ENCODE results near the gene MTM1. TPM values are rescaled to one million over a fixed set of nuclear protein-coding genes. Genes with fewer than 3 reads are reported as not detected.

Gene MTM1
- total and polyA plus RNA-seq, 12 donors, result 2.4 to 14.0 (median 10.2) TPM

- ATAC-seq (no peak), DNase-seq (no peak)
- intact Hi-C loops (cut with DNase I), result no loop called here
- Histone ChIP-seq H3K4me3 (no peak overlapping the region), H3K4me1 (no peaks in the 10 kb centered on the region), H3K27me3 (no peaks in the 10 kb centered on the region), H3K36me3 (peaks cover 0 to 75% (median 0%) of the 10 kb centered on the region in 9 donors), H3K9me3 (no peaks in the 10 kb centered on the region), H3K27ac (no peak overlapping the region)
- WGBS, 2 donors, result 92 to 99% methylated on average over 4 of the region's 4 CpGs
- no peak for TF ChIP-seq CTCF (IDR thresholded peaks at IDR 0.05)
Measured at GRCh38 chrX:150644422-150644821, 76.0 kb downstream of the MTM1 start.

GRCh38 chrX:150647331-150647730 lies 78.9 kb downstream of the MTM1 start:
- Histone ChIP-seq H3K4me3 (no peak overlapping the region), H3K27me3 (no peaks in the 10 kb centered on the region), H3K9me3 (no peaks in the 10 kb centered on the region), H3K36me3 (peaks cover 0 to 63% (median 0%) of the 10 kb centered on the region in 9 donors), H3K27ac (no peak overlapping the region), H3K4me1 (no peaks in the 10 kb centered on the region)
- ATAC-seq, result no peak
- no peak for TF ChIP-seq CTCF (IDR thresholded peaks at IDR 0.05)
- WGBS, 2 donors, result 78 to 84% methylated on average over 5 of the region's 5 CpGs
- DNase-seq, result no peak
- intact Hi-C loops (cut with DNase I), result no loop called here

- WGBS, 2 donors, result 82 to 85% methylated on average over 4 of the region's 4 CpGs
- intact Hi-C loops (cut with DNase I), result no loop called here
- ATAC-seq (no peak), DNase-seq (no peak)
- no peaks in the 10 kb centered on the region for H3K27me3 ChIP-seq
- no peaks in the 10 kb centered on the region for H3K4me1 ChIP-seq
- no peak for TF ChIP-seq CTCF (IDR thresholded peaks at IDR 0.05)
- H3K4me3 ChIP-seq, result no peak overlapping the region
- H3K9me3 ChIP-seq, result no peaks in the 10 kb centered on the region
- no peak overlapping the region for H3K27ac ChIP-seq
- peaks cover 0 to 52% (median 0%) of the 10 kb centered on the region in 9 donors for H3K36me3 ChIP-seq
Measured at GRCh38 chrX:150648296-150648940, 80.0 kb downstream of the MTM1 start.

- no peak for TF ChIP-seq CTCF (IDR thresholded peaks at IDR 0.05)
- intact Hi-C loops (cut with DNase I), result no loop called here
Measured at GRCh38 chrX:150649096-150649870, 80.9 kb downstream of the MTM1 start.

More at GRCh38 chrX:150649096-150649870, 80.9 kb downstream of the MTM1 start:
- DNase-seq, result peak in 1 of 2 donors; percentile 5
- Histone ChIP-seq H3K36me3 (peaks cover 0 to 49% (median 0%) of the 10 kb centered on the region in 9 donors), H3K27me3 (no peaks in the 10 kb centered on the region), H3K4me3 (no peak overlapping the region), H3K4me1 (no peaks in the 10 kb centered on the region), H3K27ac (peak overlapping the region in 1 of 10 donors; percentile 16), H3K9me3 (no peaks in the 10 kb centered on the region)
- 59 to 64% methylated on average over 8 of the region's 8 CpGs for WGBS, 2 donors
- ATAC-seq, result peak in 4 of 8 donors; percentile 27 to 67 (median 60)
